ENCODE results near the gene SPTBN4.
"Not testable (repeated sequence)": the region's sequence is repeated elsewhere in the genome, so short reads cannot be mapped to it uniquely, and the experiment has no call there.

SPTBN4 gene

GRCh38 chr19:40441719-40442253 is 25.0 kb upstream of the SPTBN4 start:
- no peak for DNase-seq (ENCODE audit: low read depth in 2 of 2)

GRCh38 chr19:40442328-40443130 is 24.3 kb upstream of the SPTBN4 start:
- DNase-seq (ENCODE audit: low read depth in 2 of 2) = no peak

DNA sequence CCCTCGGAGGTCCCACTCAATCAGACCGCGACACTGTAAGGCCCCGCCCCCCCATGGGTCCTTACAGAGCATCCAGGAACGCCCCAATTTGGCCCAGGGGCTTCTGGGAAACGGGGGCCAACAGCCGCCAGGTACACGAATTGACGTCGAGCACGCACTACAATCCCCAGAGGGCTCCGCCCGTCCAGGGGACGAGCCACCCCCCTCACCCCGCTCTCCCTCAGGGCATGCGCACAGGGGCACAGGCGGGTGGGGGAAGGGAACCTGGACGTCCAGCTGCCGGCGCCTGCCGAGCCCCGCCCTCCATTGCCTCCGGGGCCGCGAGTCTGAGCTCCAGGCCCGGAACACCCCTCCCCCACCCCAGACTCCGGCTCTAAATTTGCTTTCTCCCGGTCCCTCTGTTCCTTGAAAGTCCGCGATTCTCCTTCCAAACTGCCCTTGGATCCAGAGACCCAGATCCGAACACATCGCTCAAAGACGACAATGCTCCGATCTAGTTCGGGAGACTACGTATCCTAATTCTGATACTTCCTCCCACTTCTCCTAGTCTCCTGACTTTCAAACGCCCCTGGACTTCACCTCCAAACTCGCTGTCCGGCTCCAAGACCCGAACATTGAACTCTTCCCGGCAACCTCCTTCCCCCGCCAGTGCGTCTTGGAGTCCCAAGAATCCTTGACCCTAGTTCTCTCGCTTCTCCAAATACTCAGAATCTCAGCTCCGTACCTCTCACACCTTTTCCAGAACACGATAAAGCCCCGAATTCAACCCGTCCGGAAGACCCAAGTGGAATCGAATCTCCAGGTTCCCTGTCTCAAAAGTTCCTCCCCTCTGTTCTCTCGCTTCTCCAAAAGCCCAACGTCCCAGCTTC is 23.4 kb upstream of the SPTBN4 start:
- peak; percentile 100 for DNase-seq (ENCODE audit: low read depth in 2 of 2)

- DNase-seq (ENCODE audit: low read depth in 2 of 2) = peak; percentile 90 to 91
These were observed 22.6 kb upstream of the SPTBN4 start, which contains the start of gene SERTAD3 for GRCh38 chr19:40444000-40444824. SERTAD3 (minus strand) TSS chr19:40444335; CDS start chr19:40442080, 2,255 bp downstream.

DNA sequence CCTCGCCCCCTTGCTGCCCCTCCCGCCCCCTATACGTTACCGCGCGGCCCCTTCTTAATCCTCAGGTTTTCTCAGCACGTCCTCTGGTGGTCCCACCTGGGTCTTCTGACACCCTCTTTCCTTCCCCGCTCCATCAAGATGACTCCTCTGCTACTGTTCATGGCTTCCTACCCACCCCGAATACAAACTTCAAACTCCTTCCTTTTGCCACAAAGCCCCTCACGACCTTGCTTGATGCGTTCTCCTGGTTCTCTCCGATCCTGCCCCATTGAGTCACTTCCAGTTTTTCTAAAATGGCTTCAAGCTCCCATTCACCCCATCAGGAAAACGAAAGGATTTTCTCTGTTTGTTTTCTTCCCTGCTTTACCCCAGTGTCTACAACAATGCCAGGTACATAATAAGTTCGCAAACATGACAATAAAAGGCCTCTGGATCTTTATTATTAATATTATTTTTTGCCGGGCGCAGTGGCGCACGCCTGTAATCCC is 21.9 kb upstream of the SPTBN4 start:
- no peak for DNase-seq (ENCODE audit: low read depth in 2 of 2)

GRCh38 chr19:40445780-40446262 is 21.0 kb upstream of the SPTBN4 start:
- DNase-seq (ENCODE audit: low read depth in 2 of 2) = no peak

GRCh38 chr19:40446263-40446784 is 20.5 kb upstream of the SPTBN4 start:
- no peak for DNase-seq (ENCODE audit: low read depth in 2 of 2)

- no peak for DNase-seq (ENCODE audit: low read depth in 2 of 2)
These were observed 17.3 kb upstream of the SPTBN4 start for GRCh38 chr19:40449506-40449905.

DNA sequence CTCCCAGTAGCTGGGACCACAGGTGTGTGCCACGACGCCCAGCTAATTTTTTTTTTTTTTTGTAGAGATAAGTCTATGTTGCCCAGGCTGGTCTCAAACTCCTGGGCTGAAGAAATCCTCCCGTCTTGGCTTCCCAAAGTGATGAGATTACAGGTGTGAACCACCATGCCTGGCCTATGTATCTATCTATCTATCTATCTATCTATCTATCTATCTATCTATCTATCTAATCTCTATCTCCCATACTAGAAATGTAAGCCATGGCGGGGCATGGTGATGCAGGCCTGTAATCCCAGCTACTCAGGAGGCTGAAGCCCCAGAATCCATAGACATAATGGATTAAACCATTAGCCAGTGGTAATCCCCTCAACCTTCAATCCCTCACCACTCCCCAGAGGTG is 16.1 kb upstream of the SPTBN4 start:
- no peak for DNase-seq (ENCODE audit: low read depth in 2 of 2)

- DNase-seq (ENCODE audit: low read depth in 2 of 2) = no peak
These were observed 14.8 kb upstream of the SPTBN4 start for GRCh38 chr19:40452016-40452415.

- DNase-seq (ENCODE audit: low read depth in 2 of 2) = no peak
These were observed 13.6 kb upstream of the SPTBN4 start for GRCh38 chr19:40453151-40453735.

DNA sequence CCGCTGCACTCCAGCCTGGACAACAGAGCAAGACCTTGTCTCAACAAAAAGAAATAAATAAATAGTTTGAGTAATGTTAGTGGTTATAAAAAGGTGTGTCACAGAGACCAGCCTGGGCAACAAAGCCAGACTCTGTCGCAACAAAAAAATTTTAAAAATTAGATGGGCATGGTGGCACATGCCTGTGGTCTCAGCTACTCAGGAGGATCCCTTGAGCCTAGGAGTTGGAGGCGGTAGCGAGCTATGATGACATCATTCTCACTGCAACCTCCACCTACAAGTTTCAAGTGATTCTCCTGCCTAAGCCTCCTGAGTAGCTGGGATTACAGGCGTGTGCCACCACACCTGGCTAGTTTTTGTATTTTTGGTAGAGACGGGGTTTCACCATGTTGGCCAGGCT is 12.9 kb upstream of the SPTBN4 start:
- not testable (repeated sequence) for DNase-seq (ENCODE audit: low read depth in 2 of 2)

- no peak for DNase-seq (ENCODE audit: low read depth in 2 of 2)
These were observed 9.8 kb upstream of the SPTBN4 start for GRCh38 chr19:40457048-40457447.

DNA sequence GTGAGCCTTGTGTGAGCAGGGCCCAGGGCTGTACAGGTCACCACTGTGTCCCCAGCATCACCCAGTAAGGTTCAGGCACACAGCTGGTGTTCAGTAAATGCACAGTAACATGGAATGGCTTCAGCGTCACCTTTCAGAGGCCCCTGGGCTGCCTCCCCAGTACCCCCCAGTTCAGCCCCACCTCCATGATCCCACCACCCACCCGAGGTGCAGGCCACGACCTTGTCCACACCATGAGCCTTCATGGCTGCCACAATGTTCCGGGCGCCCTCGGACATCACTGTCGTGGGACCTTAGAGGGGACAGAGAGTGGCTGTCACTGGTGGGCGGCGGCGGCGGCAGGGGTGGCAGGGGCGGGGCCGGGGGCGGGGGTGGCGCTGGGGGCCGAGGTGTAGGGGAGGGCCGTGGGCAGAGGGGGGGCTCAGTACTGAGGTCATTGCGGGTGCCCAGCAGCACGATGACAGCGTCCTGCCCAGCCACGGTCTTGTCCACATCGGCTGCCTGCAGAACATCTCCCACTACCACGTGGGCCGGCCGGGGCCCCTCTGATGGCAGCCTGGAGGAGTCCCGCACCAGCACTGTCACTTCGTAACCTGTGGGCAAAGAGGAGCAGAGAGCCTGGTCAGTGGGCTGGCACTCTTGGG is 8.7 kb upstream of the SPTBN4 start:
- no peak for DNase-seq (ENCODE audit: low read depth in 2 of 2)

- no peak for DNase-seq (ENCODE audit: low read depth in 2 of 2)
These were observed 8.2 kb upstream of the SPTBN4 start for GRCh38 chr19:40458597-40458974.

- no peak for DNase-seq (ENCODE audit: low read depth in 2 of 2)
These were observed 6.6 kb upstream of the SPTBN4 start for GRCh38 chr19:40460185-40460584.

- no peak for DNase-seq (ENCODE audit: low read depth in 2 of 2)
These were observed 5.1 kb upstream of the SPTBN4 start for GRCh38 chr19:40461669-40462221.

DNA sequence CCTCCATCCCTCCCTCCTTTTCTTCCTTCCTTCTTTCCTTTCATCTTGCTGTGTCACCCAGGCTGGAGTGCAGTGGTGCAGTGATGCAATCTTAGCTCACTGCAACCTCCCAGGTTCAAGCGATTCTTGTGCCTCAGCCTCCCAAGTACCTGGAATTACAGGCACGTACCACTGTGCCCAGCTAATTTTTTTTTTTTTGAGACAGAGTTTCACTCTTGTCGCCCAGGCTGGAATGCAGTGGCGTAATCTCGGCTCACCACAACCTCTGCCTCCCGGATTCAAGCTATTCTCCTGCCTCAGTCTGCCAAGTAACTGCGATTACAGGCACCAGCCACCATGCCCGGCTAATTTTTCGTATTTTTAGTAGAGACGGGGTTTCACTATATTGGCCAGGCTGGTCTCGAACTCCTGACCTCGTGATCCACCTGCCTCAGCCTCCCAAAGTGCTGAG is 3.2 kb upstream of the SPTBN4 start:
- not testable (repeated sequence) for DNase-seq (ENCODE audit: low read depth in 2 of 2)

Data from fibroblast of skin of left quadriceps (primary cell).